ENCODE measurements around the gene GMDS.

The GMDS gene

DNA sequence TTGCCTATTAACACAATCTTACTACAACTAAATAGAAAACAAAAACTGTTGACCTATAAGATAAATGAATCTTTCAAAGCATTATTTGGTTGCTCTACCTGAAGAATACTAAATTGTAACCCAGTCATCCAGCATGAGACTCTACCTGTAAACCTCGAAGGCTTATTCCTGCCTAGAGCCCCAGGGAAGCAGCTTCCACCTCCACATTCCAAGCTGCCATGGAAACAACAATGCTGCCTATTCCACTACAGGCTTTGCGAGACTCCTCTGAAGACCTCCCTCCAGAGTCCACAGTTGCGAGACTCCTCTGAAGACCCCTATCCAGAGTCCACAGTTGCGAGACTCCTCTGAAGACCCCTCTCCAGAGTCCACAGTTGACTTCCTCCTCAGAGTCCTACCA lies 15.7 kb downstream of the GMDS start:
- Histone ChIP-seq H3K9me3 (no peaks in the 10 kb centered on the region), H3K36me3 (replicated peaks) (no peaks in the 10 kb centered on the region), H3K4me1 (no peaks in the 10 kb centered on the region), H3K27me3 (ENCODE audit: low read depth) (no peaks in the 10 kb centered on the region), H3K4me3 (no peak overlapping the region)
- DNase-seq (ENCODE audit: low spot score in 2 of 2) = no peak
- in situ Hi-C loops (cut with MboI; ENCODE audit: low sequenced_read_pairs) = no loop called here

DNA sequence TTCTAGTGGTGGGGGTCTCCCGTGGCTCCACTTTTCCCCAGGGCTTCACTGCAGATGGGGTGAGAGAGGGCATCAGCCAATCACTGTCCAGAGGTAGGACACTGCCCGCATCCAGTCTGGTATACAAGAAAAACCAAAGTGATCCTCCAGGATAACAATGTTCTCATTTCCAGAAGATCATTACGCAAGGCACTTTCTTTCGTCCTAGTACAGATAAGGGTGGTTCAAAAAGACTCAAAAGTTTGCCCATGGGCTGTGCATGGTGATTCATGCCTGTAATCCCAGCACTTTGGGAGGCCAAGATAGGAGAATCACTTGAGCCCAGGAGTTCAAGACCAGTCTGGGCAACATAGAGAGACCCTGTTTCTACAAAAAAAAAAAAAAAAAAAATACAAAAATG lies 16.4 kb downstream of the GMDS start:
- no peak for DNase-seq (ENCODE audit: low spot score in 2 of 2)
- no peaks in the 10 kb centered on the region for H3K9me3 ChIP-seq
- H3K36me3 ChIP-seq (replicated peaks) = no peaks in the 10 kb centered on the region
- no peaks in the 10 kb centered on the region for H3K27me3 ChIP-seq (ENCODE audit: low read depth)
- in situ Hi-C loops (cut with MboI; ENCODE audit: low sequenced_read_pairs) = no loop called here
- no peak overlapping the region for H3K4me3 ChIP-seq
- no peaks in the 10 kb centered on the region for H3K4me1 ChIP-seq

DNA sequence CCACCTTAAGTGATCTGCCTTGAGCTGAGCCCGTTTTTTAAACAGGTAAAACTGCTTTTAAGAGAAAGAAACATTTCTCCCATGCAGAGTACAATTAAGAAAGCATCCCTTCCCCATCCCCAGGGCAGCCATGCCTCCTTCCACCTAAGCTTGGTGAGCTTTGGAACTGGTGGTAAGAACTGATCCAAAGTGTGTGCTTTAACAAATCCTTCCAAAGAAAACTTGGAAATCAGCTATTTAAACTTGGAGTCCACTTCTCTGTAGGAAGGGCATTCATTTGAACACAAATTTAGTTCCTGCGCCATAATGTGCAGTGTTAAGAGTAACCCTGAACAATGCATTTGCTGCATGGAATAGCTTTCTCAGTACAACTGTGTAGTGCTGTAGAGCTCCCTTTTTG lies 17.0 kb downstream of the GMDS start:
- Histone ChIP-seq H3K27me3 (ENCODE audit: low read depth) (no peaks in the 10 kb centered on the region), H3K4me3 (no peak overlapping the region), H3K9me3 (no peaks in the 10 kb centered on the region), H3K36me3 (replicated peaks) (no peaks in the 10 kb centered on the region), H3K4me1 (no peaks in the 10 kb centered on the region)
- no peak for DNase-seq (ENCODE audit: low spot score in 2 of 2)
- in situ Hi-C loops (cut with MboI; ENCODE audit: low sequenced_read_pairs) = no loop called here

DNA sequence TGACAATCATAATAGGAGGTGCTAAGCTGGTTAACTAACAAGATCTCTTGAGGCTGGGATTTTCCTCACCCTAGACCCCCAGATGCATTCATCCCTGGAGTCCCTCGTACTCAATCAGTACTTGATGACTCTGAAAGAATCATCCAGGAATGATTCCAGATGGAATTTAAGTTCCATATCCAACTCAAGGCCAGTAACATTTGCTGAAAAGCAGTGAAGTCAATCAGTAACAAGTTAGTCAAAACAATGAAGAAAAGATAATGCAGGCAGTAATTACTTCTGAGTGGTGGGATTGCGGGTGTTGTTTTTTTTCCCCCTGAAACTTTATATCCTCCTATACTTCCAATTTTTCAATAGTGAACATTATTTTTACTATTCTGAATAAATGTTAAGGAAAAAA lies 18.6 kb downstream of the GMDS start:
- in situ Hi-C loops (cut with MboI; ENCODE audit: low sequenced_read_pairs) = no loop called here
- no peak for DNase-seq (ENCODE audit: low spot score in 2 of 2)
- no peak overlapping the region for H3K4me3 ChIP-seq
- H3K27me3 ChIP-seq (ENCODE audit: low read depth) = no peaks in the 10 kb centered on the region
- peaks cover 7% of the 10 kb centered on the region; the same call in 1 of the 2 replicates for H3K4me1 ChIP-seq
- H3K36me3 ChIP-seq (replicated peaks) = no peaks in the 10 kb centered on the region
- no peaks in the 10 kb centered on the region for H3K9me3 ChIP-seq

DNA sequence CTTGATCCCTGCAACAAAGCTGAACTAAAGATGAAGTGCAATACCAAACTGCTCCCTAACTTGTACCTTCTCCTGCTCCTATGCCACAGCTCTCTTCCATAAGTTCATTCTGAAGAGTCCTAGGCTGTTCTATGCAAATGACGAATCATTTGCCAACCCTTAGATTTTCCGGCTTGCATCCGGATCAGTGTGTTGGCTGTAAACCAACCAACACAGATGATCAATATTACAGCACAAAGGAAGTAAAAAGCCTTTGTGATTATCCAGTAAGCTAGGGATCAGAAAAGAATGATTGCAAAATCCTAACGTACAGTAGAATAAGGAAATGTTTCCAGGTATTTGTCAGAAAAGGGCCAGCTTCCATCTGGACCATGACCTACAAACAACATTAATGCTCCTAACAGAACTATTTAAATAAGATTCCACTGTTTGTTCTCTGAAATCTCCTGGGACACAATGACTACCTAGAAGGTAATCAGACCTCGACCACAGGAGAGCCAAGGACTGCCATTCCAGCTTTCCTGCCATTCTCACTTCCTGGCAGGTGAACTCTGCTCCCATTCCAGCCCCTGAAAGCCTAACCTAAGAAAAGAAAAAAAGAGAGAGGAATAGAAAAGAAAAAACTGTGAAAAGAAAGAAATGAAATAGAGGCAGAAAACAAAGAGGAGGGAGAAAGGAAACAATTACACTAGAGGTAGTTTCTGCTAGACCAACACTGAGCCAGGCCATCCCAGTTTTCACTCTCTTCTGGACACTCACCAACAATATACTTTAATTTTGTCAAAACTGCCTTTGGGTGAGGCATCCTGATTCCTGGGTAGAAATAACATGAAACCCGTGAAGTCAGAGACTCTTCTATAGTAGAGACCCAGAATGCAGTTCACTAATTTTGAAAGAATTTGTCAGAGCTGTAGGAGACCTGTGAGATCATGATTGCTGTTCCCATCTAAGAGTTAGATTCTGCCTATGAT lies 19.7 kb downstream of the GMDS start:
- H3K4me1 ChIP-seq = peaks cover 7% of the 10 kb centered on the region; the same call in 1 of the 2 replicates
- in situ Hi-C loops (cut with MboI; ENCODE audit: low sequenced_read_pairs) = no loop called here
- no peaks in the 10 kb centered on the region for H3K9me3 ChIP-seq
- DNase-seq (ENCODE audit: low spot score in 2 of 2) = no peak
- H3K36me3 ChIP-seq (replicated peaks) = no peaks in the 10 kb centered on the region
- H3K27me3 ChIP-seq (ENCODE audit: low read depth) = no peaks in the 10 kb centered on the region
- no peak overlapping the region for H3K4me3 ChIP-seq

GRCh38 chr6:2224847-2225382 lies 20.5 kb downstream of the GMDS start:
- H3K4me3 ChIP-seq = no peak overlapping the region
- no peaks in the 10 kb centered on the region for H3K27me3 ChIP-seq (ENCODE audit: low read depth)
- in situ Hi-C loops (cut with MboI; ENCODE audit: low sequenced_read_pairs) = no loop called here
- H3K36me3 ChIP-seq (replicated peaks) = no peaks in the 10 kb centered on the region
- H3K9me3 ChIP-seq = no peaks in the 10 kb centered on the region
- no peak for DNase-seq (ENCODE audit: low spot score in 2 of 2)
- peaks cover 7% of the 10 kb centered on the region; the same call in 1 of the 2 replicates for H3K4me1 ChIP-seq

GRCh38 chr6:2222275-2222842 lies 23.0 kb downstream of the GMDS start:
- Histone ChIP-seq H3K9me3 (no peaks in the 10 kb centered on the region), H3K27me3 (ENCODE audit: low read depth) (no peaks in the 10 kb centered on the region), H3K4me3 (no peak overlapping the region), H3K4me1 (peaks cover 7% of the 10 kb centered on the region; the same call in 1 of the 2 replicates), H3K36me3 (replicated peaks) (no peaks in the 10 kb centered on the region)
- in situ Hi-C loops (cut with MboI; ENCODE audit: low sequenced_read_pairs) = no loop called here
- peak; percentile 17 to 29 for DNase-seq (ENCODE audit: low spot score in 2 of 2)

GRCh38 chr6:2221726-2222274 lies 23.6 kb downstream of the GMDS start:
- Histone ChIP-seq H3K27me3 (ENCODE audit: low read depth) (no peaks in the 10 kb centered on the region), H3K4me3 (no peak overlapping the region), H3K9me3 (no peaks in the 10 kb centered on the region), H3K36me3 (replicated peaks) (no peaks in the 10 kb centered on the region), H3K4me1 (peaks cover 7% of the 10 kb centered on the region; the same call in 1 of the 2 replicates)
- in situ Hi-C loops (cut with MboI; ENCODE audit: low sequenced_read_pairs) = no loop called here
- DNase-seq (ENCODE audit: low spot score in 2 of 2) = no peak

DNA sequence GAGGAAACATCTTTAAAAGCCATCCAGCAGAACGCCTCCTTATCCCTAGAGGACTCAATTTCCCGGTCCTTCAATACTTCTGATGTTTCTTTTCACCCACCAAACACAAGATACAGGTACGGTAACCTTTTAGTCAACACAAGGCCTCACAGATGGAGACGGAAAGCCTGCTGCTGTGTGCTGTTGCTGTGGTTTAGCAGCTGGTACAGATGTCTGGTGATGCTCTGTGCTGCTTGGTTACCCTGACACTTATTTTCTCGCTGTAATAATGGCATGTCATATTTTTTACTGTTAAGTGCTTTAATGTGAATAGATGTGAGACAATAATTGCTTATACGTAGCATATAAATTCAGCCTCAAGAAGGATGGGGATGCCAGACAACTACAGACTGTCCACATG lies 25.3 kb downstream of the GMDS start:
- Histone ChIP-seq H3K4me3 (no peak overlapping the region), H3K9me3 (no peaks in the 10 kb centered on the region), H3K27me3 (ENCODE audit: low read depth) (no peaks in the 10 kb centered on the region), H3K4me1 (peaks cover 7% of the 10 kb centered on the region; the same call in 1 of the 2 replicates), H3K36me3 (replicated peaks) (no peaks in the 10 kb centered on the region)
- no peak for DNase-seq (ENCODE audit: low spot score in 2 of 2)
- in situ Hi-C loops (cut with MboI; ENCODE audit: low sequenced_read_pairs) = no loop called here

DNA sequence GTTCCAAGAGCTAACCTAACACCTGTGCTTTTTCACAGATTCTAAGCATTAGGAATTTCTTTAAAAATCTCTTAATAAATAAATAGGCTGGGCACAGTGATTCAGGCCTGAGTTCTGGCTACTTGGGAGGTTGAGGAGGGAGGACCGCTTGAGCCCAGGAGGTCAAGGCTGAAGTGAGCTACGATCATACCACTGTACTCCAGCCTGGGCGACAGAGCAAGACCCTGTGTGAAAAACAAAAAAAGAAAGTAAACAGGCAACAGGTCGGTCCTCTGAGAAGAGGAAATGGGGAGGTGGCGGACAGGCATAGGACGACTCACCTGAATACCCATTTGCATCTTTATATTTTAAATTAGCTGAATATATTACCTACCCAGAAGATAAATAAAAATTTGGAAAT lies 26.5 kb downstream of the GMDS start:
- no peaks in the 10 kb centered on the region for H3K36me3 ChIP-seq (replicated peaks)
- in situ Hi-C loops (cut with MboI; ENCODE audit: low sequenced_read_pairs) = no loop called here

GRCh38 chr6:2216794-2217383 lies 28.5 kb downstream of the GMDS start:
- in situ Hi-C loops (cut with MboI; ENCODE audit: low sequenced_read_pairs) = no loop called here
- no peak for DNase-seq (ENCODE audit: low spot score in 2 of 2)
- H3K4me3 ChIP-seq = no peak overlapping the region

More for the DNA sequence above, 26.5 kb downstream of the GMDS start:
- no peaks in the 10 kb centered on the region for H3K9me3 ChIP-seq
- no peak overlapping the region for H3K4me3 ChIP-seq
- H3K27me3 ChIP-seq (ENCODE audit: low read depth) = no peaks in the 10 kb centered on the region
- peaks cover 7% of the 10 kb centered on the region; the same call in 1 of the 2 replicates for H3K4me1 ChIP-seq
- no peak for DNase-seq (ENCODE audit: low spot score in 2 of 2)

GRCh38 chr6:2215342-2215741 lies 30.1 kb downstream of the GMDS start:
- no peaks in the 10 kb centered on the region for H3K27me3 ChIP-seq (ENCODE audit: low read depth)
- no peak overlapping the region for H3K4me3 ChIP-seq
- no peaks in the 10 kb centered on the region for H3K4me1 ChIP-seq
- DNase-seq (ENCODE audit: low spot score in 2 of 2) = no peak
- no peaks in the 10 kb centered on the region for H3K36me3 ChIP-seq (replicated peaks)
- in situ Hi-C loops (cut with MboI; ENCODE audit: low sequenced_read_pairs) = no loop called here
- H3K9me3 ChIP-seq = no peaks in the 10 kb centered on the region

More at GRCh38 chr6:2216794-2217383, 28.5 kb downstream of the GMDS start:
- Histone ChIP-seq H3K4me1 (peaks cover 2% of the 10 kb centered on the region; the same call in 1 of the 2 replicates), H3K27me3 (ENCODE audit: low read depth) (no peaks in the 10 kb centered on the region), H3K36me3 (replicated peaks) (no peaks in the 10 kb centered on the region), H3K9me3 (no peaks in the 10 kb centered on the region)

- Histone ChIP-seq H3K36me3 (replicated peaks) (no peaks in the 10 kb centered on the region), H3K27me3 (ENCODE audit: low read depth) (no peaks in the 10 kb centered on the region)
- no peak for DNase-seq (ENCODE audit: low spot score in 2 of 2)
These were observed 32.3 kb downstream of the GMDS start for GRCh38 chr6:2213086-2213485.

More at GRCh38 chr6:2213086-2213485, 32.3 kb downstream of the GMDS start:
- no peak overlapping the region for H3K4me3 ChIP-seq
- H3K4me1 ChIP-seq = no peaks in the 10 kb centered on the region
- in situ Hi-C loops (cut with MboI; ENCODE audit: low sequenced_read_pairs) = no loop called here
- H3K9me3 ChIP-seq = no peaks in the 10 kb centered on the region
